Adipocyte (in vitro differentiated cells): Measurements from ENCODE around the gene SLC28A3.

Source experiments
- DNase-seq: peaks from one replicate; pipeline ENCODE4 v3.0.0-alpha.2; 2015; ENCODE audit warnings: low read depth
- H3K27me3 ChIP-seq: replicated peaks from 2 replicates; pipeline ENCODE4 v1.7.0; 2013; ENCODE audit warnings: mild to moderate bottlenecking, low read length, moderate library complexity; ENCODE audit not compliant: control insufficient read depth, insufficient read depth
- H3K36me3 ChIP-seq: 2 replicates; pipeline ENCODE4 v1.7.0; 2013; ENCODE audit warnings: low read length, mild to moderate bottlenecking, moderate library complexity; ENCODE audit not compliant: control insufficient read depth, insufficient read depth, severe bottlenecking
- H3K4me1 ChIP-seq: 2 replicates; pipeline ENCODE4 v1.7.0; 2013; ENCODE audit warnings: mild to moderate bottlenecking, low read length, moderate library complexity; ENCODE audit not compliant: control insufficient read depth, insufficient read depth
- H3K4me3 ChIP-seq: 2 replicates; pipeline ENCODE4 v1.7.0; 2013; ENCODE audit warnings: mild to moderate bottlenecking, low read length, moderate library complexity
- H3K9ac ChIP-seq: 2 replicates; pipeline ENCODE4 v1.7.0; 2013; ENCODE audit warnings: mild to moderate bottlenecking, low read length, moderate library complexity
- H3K9me3 ChIP-seq: 2 replicates; pipeline ENCODE4 v1.7.0; 2013; ENCODE audit warnings: mild to moderate bottlenecking, low read length, moderate library complexity; ENCODE audit not compliant: control insufficient read depth

The SLC28A3 gene

GRCh38 chr9:84297162-84297821, 43.3 kb downstream of the SLC28A3 start:
- Histone ChIP-seq H3K9me3 (no peaks in the 10 kb centered on the region), H3K27me3 (no peaks in the 10 kb centered on the region), H3K4me1 (peaks cover 38% of the 10 kb centered on the region), H3K9ac (peak overlapping the region; percentile 38), H3K36me3 (no peaks in the 10 kb centered on the region), H3K4me3 (peak overlapping the region; percentile 13)
- peak; percentile 63 for DNase-seq

GRCh38 chr9:84296146-84296843, 44.3 kb downstream of the SLC28A3 start:
- H3K9ac ChIP-seq = peak overlapping the region; percentile 38
- H3K4me3 ChIP-seq = peak overlapping the region; percentile 13
- no peaks in the 10 kb centered on the region for H3K9me3 ChIP-seq
- no peaks in the 10 kb centered on the region for H3K36me3 ChIP-seq
- DNase-seq = peak; percentile 56
- H3K27me3 ChIP-seq = no peaks in the 10 kb centered on the region
- H3K4me1 ChIP-seq = peaks cover 32% of the 10 kb centered on the region

- Histone ChIP-seq H3K27me3 (no peaks in the 10 kb centered on the region), H3K36me3 (no peaks in the 10 kb centered on the region), H3K9ac (no peak overlapping the region), H3K4me1 (peaks cover 21% of the 10 kb centered on the region), H3K9me3 (no peaks in the 10 kb centered on the region), H3K4me3 (no peak overlapping the region)
- DNase-seq = no peak
These were observed 46.2 kb downstream of the SLC28A3 start for GRCh38 chr9:84294241-84294950.

DNA sequence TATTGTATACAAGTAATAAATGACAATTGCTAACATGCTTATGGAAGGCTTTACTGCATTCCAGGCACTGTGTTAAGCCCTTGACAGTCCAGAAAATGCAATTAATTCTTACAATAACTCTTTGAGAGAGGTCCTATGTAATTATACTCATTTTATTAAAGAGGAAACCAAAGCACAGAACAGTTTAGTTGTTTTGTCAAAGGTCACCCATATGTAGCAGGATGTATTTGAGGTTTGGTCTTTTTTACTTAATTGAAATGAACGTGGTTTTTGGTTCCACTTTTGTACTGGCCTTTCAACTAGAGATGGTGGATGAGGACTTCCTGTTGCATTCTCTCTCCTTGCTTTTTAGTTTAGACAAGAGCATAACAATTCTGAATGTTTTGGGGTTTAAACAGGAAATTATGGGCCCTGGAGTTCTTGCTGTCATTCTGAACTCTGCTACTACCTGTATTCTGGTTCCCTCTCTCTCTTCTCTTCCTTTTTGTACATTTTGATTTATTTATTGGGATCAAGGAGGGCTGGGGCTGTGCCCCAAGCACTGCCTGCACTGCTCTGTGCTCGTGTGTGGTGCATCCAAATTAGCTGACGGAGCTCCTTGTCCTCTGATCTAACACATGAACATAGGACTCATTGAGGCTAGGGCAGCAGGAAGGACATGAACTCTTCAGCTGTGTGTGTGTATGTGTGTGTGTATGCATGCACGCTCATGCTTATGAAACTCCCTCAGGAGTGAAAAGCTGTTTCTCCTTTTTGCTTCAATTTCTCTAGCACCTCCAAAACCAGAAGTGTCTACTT, 47.4 kb downstream of the SLC28A3 start:
- H3K9me3 ChIP-seq = no peaks in the 10 kb centered on the region
- no peak for DNase-seq

DNA sequence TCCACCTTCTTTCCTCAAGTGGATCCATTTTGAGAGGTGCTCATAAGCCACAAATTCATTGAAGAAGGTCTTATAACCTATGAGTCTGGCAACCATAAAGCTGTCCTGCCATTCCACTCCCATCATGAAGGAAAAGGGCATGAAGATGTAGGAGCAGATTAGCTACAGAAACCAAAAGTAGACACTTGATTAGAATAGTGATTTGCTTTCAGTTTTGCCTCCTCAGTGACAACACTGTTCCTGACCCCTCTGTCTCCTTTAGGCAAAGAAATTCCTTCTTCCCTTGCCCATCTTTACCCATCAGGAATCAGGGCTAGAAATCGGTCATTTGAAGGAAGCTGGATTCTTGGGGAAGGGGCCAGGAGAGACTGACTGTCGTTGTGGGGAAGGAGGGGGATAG, 55.2 kb downstream of the SLC28A3 start:
- H3K4me3 ChIP-seq = no peak overlapping the region
- DNase-seq = no peak
- no peaks in the 10 kb centered on the region for H3K4me1 ChIP-seq
- H3K9me3 ChIP-seq = no peaks in the 10 kb centered on the region
- H3K9ac ChIP-seq = no peak overlapping the region
- no peaks in the 10 kb centered on the region for H3K36me3 ChIP-seq
- no peaks in the 10 kb centered on the region for H3K27me3 ChIP-seq

More for the DNA sequence above, 47.4 kb downstream of the SLC28A3 start:
- no peak overlapping the region for H3K9ac ChIP-seq
- H3K27me3 ChIP-seq = no peaks in the 10 kb centered on the region
- H3K4me1 ChIP-seq = peaks cover 21% of the 10 kb centered on the region
- no peaks in the 10 kb centered on the region for H3K36me3 ChIP-seq
- H3K4me3 ChIP-seq = no peak overlapping the region

- no peak for DNase-seq
- H3K4me1 ChIP-seq = no peaks in the 10 kb centered on the region
- H3K9me3 ChIP-seq = no peaks in the 10 kb centered on the region
- H3K9ac ChIP-seq = no peak overlapping the region
- no peaks in the 10 kb centered on the region for H3K27me3 ChIP-seq
- H3K4me3 ChIP-seq = no peak overlapping the region
- H3K36me3 ChIP-seq = no peaks in the 10 kb centered on the region
These were observed 56.6 kb downstream of the SLC28A3 start for GRCh38 chr9:84283946-84284345.

DNA sequence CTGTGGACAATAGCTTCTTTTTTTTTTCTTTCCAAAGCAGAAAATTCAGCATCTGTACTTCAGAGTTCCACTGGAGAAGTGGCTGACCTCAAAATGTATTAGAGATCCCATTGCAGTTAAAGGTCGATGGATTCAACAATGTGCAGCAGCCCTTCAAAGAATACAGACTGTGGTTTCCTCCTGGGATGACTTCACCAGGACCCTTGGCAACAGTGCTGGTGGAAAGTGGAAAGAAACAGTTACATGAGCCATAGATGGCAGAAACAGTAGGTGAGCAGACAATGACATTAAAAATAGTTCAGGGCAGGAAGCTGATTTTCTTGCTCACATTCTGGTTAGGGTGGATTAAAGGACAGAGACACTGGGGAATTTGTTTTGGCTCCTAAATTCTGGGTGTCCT, 62.4 kb downstream of the SLC28A3 start:
- Histone ChIP-seq H3K4me3 (no peak overlapping the region), H3K9me3 (no peaks in the 10 kb centered on the region), H3K27me3 (no peaks in the 10 kb centered on the region), H3K36me3 (no peaks in the 10 kb centered on the region), H3K4me1 (no peaks in the 10 kb centered on the region), H3K9ac (no peak overlapping the region)
- peak; percentile 19 for DNase-seq

DNA sequence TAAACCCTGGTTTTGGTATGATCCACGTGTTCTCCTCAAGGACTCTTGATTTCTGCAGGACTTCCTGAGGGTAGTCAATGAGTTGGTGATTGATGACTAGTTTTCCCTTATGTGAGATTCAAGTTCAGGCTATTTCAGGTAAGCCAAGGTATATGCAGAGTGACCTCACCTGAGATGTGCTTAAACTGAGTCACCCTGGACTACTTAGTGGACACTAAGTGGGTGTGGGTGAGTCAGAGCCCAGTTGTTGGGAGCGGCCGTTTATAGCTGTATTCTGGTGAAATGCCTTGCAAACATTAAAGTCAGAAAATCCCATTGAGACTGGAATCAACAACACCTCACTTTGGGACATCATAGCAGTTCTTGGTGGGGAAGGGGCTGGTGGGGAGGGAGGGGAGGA, 62.9 kb downstream of the SLC28A3 start:
- Histone ChIP-seq H3K9me3 (no peaks in the 10 kb centered on the region), H3K4me1 (no peaks in the 10 kb centered on the region), H3K4me3 (no peak overlapping the region), H3K27me3 (no peaks in the 10 kb centered on the region), H3K36me3 (no peaks in the 10 kb centered on the region), H3K9ac (no peak overlapping the region)
- no peak for DNase-seq

- no peaks in the 10 kb centered on the region for H3K9me3 ChIP-seq
- no peak overlapping the region for H3K9ac ChIP-seq
- H3K27me3 ChIP-seq = no peaks in the 10 kb centered on the region
- no peak overlapping the region for H3K4me3 ChIP-seq
- no peak for DNase-seq
- H3K4me1 ChIP-seq = no peaks in the 10 kb centered on the region
- no peaks in the 10 kb centered on the region for H3K36me3 ChIP-seq
These were observed 63.8 kb downstream of the SLC28A3 start for GRCh38 chr9:84276741-84277140.

DNA sequence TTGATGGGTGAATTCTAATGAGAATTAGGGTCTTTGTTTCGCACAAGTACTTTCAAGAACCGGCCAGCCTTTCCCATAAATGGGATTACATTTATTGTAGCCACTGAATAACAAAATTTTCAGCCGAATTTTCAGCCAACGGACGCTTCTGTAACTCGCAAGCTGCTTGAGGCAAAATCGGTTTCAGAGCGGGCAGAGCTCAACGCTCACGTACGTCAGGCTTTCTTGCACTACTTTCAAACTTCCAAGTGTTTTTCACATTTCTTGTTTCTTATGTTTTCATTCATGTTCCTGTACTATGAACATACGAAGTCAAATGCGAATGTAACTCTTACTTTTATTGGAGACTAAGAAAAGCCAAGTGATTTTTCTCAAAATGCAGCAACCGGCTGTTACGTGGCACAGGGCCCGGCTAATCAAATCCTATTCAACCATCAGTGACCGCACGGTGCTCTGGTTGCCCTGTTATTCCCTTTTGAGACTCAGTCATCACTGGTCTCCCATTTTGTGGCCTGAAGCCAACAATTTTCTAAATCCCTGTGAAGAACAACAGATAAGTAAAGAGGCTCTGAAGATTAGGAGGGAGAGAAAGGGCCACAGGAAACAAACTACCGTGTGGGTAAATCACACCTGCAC, 68.5 kb downstream of the SLC28A3 start:
- Histone ChIP-seq H3K4me3 (peak overlapping the region; percentile 78), H3K9ac (peak overlapping the region; percentile 3), H3K9me3 (no peaks in the 10 kb centered on the region), H3K36me3 (no peaks in the 10 kb centered on the region), H3K4me1 (peaks cover 7% of the 10 kb centered on the region), H3K27me3 (no peaks in the 10 kb centered on the region)
- peak; percentile 45 for DNase-seq
